GM21526 (cell line): ENCODE data around the gene C14orf119.
A peak's percentile ranks its signal among the peaks of the same experiment; 100 is the strongest.

Experiments used
- ATAC-seq: cut with Tn5 transposase; IDR thresholded peaks from one replicate; pipeline ENCODE4 v1.9.1; 2021; ENCODE audit warnings: moderate library complexity; ENCODE audit not compliant: unreplicated experiment, low FRiP score

C14orf119 gene

DNA sequence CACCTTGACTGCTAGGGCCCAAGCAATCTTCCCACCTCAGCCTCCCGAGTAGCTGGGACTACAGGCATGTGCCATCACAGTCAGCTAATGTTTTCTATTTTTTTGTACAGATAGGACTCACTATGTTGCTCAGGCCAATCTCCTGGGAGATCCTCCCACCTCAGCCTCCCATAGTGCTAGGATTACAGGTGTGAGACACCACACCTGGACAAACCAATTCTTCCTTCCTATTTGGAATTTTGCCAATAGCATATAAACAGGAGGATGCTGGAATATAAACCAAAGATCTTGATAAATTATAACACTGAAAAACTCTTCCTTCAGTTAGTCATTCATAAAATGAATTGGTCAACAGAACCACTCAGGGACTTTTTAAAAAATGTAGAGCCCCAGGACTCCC is 8.7 kb upstream of the C14orf119 start:
- no peak for ATAC-seq

DNA sequence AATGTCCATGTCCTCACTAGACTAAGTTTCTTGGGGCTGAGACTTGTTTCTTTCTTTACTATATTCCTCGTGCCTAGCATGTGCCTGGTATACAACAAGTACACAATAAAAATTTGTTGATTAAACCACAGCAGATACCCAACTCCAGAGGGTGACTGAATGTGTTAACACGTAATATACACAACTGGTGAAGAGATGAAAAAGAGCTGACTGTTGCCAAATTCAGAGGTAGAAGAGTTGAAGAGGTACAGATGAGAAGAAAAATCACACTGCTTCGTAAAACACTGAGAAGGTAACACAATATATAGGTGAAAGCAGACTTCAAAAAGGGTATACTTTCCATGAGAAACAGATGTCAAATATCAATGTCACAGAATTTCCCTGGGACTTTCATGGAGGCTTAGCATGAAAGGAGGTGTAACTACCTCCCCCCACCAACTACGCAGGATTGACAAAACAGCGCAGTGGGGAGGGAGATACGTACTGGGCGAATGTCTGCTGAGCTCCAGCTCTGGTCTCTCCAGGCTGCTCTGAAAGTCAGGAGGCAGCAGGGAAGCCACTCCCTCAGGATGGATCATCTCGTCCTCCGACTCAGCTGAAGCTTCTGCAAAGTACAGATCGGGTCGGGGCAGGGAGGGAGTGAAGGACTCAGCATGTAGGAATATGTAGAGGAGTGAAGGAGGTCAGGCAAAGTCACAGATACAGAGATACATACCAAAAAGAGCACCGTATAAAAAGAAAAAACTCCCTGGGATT is 5.6 kb upstream of the C14orf119 start:
- no peak for ATAC-seq

DNA sequence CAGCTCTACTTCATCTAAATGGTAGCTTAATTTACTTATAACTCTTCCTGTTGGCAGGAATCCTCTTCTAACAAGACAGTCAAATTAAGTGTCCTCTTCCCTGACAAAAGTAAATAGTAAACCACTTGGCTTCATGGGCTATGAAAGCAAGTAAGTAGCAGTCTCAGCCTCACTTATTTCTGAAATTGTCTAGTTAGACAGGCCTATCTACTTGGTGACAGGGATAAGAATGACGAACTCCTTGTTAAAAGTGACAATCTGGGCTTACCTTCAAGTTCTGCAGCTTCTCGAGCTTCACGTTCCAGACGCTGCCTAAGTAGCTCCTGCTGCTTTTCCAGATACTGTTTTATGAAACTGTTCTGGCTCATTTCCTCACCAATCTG is 5.1 kb upstream of the C14orf119 start:
- ATAC-seq = no peak

GRCh38 chr14:23091294-23092225 is 3.7 kb upstream of the C14orf119 start:
- no peak for ATAC-seq

DNA sequence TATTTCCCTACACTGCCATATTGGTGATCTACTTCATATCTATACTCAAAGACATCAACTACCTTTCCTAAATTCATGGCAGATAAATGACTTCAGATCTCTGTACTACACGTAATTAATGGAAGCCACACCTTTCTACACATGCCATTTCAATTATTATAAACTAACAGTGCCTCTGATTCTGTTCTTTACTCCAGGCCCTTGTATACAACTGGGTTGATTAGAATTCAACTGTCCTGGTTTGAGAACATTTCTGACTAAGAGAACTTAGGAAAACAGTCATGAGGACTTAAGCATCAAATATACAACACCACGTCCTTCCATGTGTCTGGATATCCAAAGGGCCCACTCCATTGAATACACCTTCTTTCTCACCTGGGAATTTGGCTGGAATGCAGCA is 2.2 kb upstream of the C14orf119 start:
- ATAC-seq = no peak

DNA sequence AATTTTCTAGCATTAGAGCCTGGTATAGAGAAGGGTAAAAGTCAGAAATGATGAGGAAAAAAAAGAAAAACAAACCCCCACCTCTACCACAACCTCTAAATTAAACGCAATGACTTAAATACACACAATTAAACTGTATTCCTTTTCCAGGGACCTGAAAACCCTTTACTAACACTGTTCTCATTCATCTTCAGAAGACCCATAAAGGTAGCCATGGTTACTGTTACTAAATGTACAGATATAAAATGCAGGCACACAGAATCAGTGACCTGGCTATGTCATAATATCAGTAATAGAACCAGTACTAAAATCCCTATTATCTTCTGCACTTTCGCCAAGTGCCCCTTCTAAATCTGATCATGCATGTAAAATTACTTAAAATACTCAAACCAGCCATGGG is 1.8 kb upstream of the C14orf119 start:
- no peak for ATAC-seq

DNA sequence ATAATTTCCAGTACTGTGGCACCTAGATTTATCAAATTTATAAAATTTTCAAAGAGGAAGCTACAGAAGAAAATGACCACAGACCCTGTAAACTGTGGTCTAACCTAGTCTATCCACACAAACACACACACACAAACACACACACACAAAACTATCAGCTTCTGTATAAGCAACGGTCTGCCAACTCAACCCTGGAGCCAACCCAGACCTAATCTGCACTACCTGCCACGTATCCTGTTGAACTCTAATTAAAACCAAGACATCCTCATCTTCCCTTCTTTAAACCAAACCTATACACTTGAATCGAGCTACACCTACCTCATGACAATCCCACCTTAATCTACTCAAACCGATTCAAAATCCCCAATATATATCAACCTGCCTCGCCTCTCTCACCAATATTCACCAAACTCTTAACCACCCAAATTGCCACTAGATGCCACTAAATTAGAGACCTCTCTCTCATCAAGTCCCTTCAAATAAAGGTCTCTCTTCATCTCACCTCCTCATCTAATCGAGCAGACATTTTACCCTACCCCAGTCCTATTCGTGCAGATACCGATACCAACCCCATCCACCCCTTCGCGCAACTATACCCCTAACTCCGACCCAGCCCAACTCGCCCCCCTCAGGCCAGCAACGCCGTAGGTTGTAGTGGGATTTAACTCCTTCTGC is 1.2 kb upstream of the C14orf119 start:
- peak; percentile 37 for ATAC-seq

DNA sequence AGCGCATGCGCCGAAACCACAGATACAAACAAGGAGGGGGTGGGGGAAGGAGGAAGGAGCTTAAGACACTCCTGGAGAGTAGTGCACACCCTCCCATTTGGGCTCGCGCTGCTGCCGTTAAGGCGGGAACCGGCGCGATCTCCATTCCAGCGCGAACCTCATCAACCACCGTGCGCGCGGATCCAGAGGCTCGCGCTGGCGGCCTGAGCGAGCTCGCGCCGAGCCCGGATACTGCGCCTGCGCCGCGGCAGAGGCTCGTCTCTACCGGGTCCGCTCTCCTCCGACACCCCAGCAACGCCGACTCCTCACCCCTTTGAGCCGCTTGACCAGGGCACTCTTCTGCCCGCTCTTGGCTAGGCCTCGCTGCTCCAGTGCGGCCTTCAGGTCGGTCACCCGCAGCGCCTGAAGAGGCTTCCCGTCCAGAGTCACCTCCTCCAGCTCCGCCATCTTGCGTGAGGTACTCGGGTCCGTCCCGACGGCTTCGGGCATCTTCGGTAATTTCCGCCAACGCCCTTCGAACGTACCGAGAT is 574 bp upstream of the C14orf119 start, which contains the start of gene ACIN1:
Gene ACIN1, minus strand, starts transcription at position 471 of the 530 bp plus-strand sequence. Its CDS starts 24 bp downstream, at position 447.
- peak; percentile 40 for ATAC-seq

GRCh38 chr14:23097786-23098185 is 2.5 kb downstream of the C14orf119 start:
- ATAC-seq = no peak

- ATAC-seq = no peak
Measured at GRCh38 chr14:23099212-23099861, 4.0 kb downstream of the C14orf119 start.

DNA sequence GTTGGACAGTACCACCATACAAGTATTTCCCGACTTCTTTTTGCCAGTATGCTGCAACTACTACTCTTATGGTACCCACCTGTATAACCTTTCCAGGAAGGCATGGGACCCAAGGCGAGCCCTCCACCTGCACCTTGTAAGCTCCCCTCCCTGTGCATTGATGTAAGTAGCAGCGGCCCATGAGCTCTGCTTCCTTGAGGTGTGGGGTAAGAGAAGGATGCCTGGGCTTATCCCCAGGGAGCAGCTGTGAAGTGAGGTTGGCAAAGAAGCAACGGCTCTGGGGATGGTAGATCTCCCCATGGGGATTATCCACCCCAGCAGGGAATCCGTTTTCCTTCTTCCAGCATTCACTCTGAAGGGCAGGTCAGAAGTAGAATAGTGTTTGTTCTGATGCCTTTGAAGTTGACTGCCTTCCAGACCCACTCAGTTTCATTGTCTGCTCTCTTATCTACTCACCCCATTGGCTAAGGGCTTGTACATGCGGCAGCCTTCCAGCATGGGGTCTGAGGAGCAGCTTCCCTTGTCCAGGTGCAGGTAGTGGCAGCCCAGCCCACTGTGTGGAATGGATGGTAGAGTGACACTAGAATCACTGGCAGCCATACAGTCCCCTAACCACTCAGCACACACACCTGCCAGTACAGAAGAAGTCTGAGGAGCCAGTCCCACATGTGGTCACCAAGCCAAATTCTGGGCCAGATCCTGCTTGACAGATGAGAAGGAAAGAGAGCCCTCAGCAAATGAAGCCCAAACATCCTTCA is 6.1 kb downstream of the C14orf119 start:
- no peak for ATAC-seq

DNA sequence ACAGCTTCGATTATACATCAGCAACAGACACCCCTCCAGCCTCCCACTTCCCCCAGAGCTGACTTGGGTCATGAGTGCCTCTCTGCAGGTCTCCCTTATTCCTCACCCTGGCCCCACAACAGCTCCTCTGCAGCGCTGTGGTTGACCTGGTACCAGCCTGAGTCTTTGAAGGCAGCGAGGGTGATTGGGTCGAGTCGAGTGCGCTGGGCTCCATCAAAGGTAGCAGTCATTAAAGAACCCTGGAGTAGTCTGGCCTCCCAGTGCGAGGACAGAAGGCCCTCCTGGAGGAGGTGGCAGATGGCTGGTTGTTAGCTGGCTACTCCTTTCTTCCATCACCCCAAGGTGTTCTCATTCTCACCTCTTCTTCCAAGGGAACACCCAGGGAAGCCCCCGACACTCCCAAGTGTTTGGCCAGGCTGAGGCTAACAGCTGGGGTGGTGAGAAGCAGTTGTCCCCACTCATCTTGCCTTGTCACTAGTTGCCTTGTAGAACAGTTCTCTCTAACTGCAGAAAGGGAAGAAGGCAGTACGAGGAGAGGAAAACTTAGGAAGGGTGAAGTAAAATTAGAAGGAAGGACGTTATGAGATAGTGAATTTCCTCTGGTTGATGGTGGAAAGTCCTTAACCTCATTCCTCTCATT is 6.8 kb downstream of the C14orf119 start:
- no peak for ATAC-seq

DNA sequence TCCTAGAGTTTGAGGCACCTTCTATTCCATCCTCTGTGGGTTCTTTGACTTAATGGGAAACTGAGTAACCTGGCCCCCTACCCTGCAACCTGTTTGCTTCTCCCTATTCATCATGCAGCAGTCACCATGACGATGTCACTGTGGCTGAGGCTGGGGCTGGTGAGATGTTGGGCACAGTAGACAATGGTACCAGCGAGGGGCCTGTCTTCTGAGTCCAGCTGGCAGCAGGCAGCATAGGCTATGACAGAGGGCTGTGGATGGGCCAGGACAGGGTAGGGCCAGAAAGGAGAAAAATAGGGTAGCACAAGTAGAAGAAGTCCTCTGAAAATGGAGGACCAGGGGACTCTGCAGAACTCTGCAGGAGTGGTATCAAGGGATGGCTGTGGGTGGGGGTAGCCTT is 7.5 kb downstream of the C14orf119 start:
- ATAC-seq = no peak

DNA sequence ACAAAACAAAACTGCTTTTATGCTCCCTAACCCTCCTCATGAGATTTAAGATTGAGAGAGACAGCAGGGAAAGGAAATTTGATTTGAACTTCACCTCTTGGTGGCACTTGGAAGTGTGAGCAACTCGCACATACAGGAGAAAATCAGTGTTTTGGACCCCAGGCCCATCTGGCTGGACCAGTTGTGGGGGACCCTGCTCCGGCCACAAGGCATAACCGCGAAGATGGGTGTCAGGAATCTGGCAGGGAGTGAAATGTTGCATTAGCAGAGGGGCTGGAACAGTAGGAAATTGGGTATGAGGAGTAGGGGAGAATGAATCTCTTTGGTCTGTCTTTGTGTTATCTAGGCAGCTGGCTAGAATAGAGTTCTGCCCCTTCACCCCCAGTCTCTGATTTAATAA is 8.3 kb downstream of the C14orf119 start:
- no peak for ATAC-seq

GRCh38 chr14:23104070-23104590 is 8.8 kb downstream of the C14orf119 start:
- ATAC-seq = no peak

DNA sequence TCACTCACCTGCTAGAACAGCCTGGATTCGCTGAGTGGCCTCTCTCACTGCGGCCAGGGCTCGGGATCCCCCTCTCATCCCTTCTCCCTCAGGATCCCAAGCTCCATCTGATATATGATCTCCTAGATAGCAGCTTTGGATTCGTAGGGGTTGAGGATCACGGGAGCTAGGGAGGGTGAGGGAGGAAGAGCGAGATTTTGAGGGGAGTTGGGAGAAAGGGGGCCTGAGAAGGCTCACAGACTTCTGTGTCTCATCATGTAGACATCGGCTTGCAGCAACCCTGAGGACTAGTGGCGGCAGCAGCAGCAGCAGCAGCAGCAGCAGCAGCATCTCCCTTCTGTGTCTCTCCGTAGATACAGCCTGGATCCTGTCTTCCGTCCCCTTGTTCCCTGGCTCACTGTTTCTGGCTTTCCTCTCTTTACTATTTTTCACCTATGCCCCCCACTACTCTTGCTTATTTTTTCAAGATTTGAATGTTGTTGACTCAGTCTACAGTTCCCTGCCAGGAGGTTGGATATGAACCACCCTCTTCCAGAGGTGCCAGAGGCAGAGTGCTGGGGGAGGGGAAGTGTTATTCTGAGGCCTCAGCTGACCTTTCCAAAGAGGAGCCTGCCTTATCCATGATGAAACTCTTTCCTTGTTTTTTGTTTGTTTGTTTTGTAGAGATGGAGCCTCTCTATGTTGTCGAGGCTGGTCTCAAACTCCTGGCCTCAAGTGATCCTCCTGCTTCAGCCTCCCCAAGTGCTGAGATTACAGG is 9.5 kb downstream of the C14orf119 start, which contains the start of gene CIROP:
Gene CIROP, minus strand, starts transcription at position 399 of the 757 bp plus-strand sequence. Its CDS starts 69 bp downstream, at position 330.
- no peak for ATAC-seq

GRCh38 chr14:23105348-23105824 is 10.1 kb downstream of the C14orf119 start:
- no peak for ATAC-seq

DNA sequence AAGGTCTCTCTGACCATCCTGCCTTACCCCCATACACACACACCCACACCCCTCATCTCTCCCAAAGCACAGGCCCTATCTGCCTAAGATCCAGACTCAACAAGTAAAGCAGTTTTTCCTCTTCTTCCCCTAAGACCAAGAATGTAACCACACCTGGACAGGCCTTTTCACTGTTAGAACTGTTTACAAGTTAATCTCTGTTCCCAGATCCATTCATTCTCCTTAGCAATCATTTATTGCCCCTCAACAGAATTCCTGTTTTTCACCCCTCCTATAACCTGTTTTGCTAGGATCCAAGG is 11.4 kb downstream of the C14orf119 start:
- no peak for ATAC-seq
